Transverse colon (tissue), 3 donors: ENCODE measurements around the gene NAA38.

Experiments
- CTCF ChIP-seq, 5 experiments: fragments of 200-600 bp in 3 of 5; fragments of 450-650 bp in 2 of 5; sonication (generic) in 3 of 5; IDR thresholded peaks; 1 replicate in 2 of 5; 2 replicates in 3 of 5; pipeline ENCODE4 v1.5.1; 2016 to 2017; ENCODE audit warnings: antibody characterized with exemption in 5 of 5, inconsistent platforms in 3 of 5, mild to moderate bottlenecking in 2 of 5, moderate library complexity in 1 of 5
- POLR2A ChIP-seq: fragments of 450-650 bp; IDR thresholded peaks from one replicate; pipeline ENCODE4 v1.6.1; 2016; ENCODE audit warnings: antibody characterized with exemption, mild to moderate bottlenecking, moderate library complexity

GRCh38 chr17:7830616-7831015 is 26.7 kb downstream of the NAA38 start:
- TF ChIP-seq CTCF (IDR thresholded peaks at IDR 0.05) = no peak
- no peak for TF ChIP-seq POLR2A
